ENCODE results near the gene A1BG.
"Not testable (repeated sequence)": the region's sequence is repeated elsewhere in the genome, so short reads cannot be mapped to it uniquely, and the experiment has no call there.

DNA sequence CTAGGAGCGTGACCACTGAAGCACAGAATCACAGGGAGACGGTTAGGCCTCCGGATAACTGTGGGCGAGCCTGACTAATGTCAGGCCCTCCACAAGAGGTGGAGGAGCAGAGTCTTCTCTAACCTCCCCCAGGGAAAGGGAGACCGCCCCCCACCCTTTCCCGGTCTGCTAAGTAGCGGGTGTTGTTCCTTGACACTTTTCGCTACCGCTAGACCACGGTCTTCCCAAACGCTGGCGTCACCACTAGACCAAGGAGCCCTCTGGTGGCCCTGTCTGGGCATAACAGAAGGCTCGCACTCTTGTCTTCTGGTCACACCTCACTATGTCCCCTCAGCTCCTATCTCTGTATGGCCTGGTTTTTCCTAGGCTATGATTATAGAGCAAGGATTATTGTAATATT is 42.6 kb downstream of the A1BG start:
- TF ChIP-seq, protein P1, sequence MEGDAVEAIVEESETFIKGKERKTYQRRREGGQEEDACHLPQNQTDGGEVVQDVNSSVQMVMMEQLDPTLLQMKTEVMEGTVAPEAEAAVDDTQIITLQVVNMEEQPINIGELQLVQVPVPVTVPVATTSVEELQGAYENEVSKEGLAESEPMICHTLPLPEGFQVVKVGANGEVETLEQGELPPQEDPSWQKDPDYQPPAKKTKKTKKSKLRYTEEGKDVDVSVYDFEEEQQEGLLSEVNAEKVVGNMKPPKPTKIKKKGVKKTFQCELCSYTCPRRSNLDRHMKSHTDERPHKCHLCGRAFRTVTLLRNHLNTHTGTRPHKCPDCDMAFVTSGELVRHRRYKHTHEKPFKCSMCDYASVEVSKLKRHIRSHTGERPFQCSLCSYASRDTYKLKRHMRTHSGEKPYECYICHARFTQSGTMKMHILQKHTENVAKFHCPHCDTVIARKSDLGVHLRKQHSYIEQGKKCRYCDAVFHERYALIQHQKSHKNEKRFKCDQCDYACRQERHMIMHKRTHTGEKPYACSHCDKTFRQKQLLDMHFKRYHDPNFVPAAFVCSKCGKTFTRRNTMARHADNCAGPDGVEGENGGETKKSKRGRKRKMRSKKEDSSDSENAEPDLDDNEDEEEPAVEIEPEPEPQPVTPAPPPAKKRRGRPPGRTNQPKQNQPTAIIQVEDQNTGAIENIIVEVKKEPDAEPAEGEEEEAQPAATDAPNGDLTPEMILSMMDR (IDR thresholded peaks at IDR 0.05 in 8 of 11, conservative IDR thresholded peaks at IDR 0.05 in 3 of 11): peak in 9 of 11 experiments; percentile 8 to 59 (median 42)
- not testable (repeated sequence) for TF ChIP-seq POLR2A (IDR thresholded peaks at IDR 0.05)

Data from spleen (tissue), 7 donors.